Activated naive CD8-positive, alpha-beta T cell (primary cell): ENCODE measurements around the gene NUP133.
"Not testable (repeated sequence)": the region's sequence is repeated elsewhere in the genome, so short reads cannot be mapped to it uniquely, and the experiment has no call there.

Experiments
- H3K27ac Mint-ChIP-seq: one replicate; pipeline ENCODE4 v1.8.0; 2021; ENCODE audit warnings: mixed read lengths
- H3K27me3 Mint-ChIP-seq: one replicate; pipeline ENCODE4 v1.8.0; 2021; ENCODE audit warnings: mixed read lengths
- H3K36me3 Mint-ChIP-seq: one replicate; pipeline ENCODE4 v1.8.0; 2021; ENCODE audit warnings: mixed read lengths
- H3K4me1 Mint-ChIP-seq: one replicate; pipeline ENCODE4 v1.8.0; 2021; ENCODE audit warnings: low read depth, mixed read lengths
- H3K4me3 Mint-ChIP-seq: one replicate; pipeline ENCODE4 v1.8.0; 2021; ENCODE audit warnings: mild to moderate bottlenecking, mixed read lengths
- H3K9me3 Mint-ChIP-seq: one replicate; pipeline ENCODE4 v1.8.0; 2021; ENCODE audit warnings: low read depth, mixed read lengths

Gene NUP133

DNA sequence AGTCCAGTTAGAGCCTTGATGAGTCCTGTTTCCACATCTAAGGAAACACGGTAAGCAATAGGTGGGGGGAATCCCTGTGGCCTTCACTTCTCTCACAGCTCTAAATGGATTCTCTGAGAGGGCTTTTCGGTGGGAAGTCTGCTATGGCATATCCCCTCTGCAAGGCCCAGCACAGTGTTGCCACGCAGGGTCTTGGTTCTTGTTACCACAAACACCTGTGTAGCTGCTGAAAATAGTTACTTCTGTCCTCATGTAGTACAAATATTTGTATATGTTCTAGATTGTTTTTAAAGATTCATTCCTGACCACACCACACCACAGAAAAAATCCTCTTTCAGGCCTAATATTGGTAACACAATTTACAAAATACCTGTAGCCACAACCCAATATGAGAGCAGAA lies 79.9 kb downstream of the NUP133 start:
- Mint-ChIP-seq H3K4me3 (no peak overlapping the region), H3K4me1 (peaks cover 12% of the 10 kb centered on the region), H3K9me3 (peaks cover 5% of the 10 kb centered on the region), H3K27me3 (peaks cover 40% of the 10 kb centered on the region), H3K27ac (no peak overlapping the region), H3K36me3 (peaks cover 6% of the 10 kb centered on the region)

DNA sequence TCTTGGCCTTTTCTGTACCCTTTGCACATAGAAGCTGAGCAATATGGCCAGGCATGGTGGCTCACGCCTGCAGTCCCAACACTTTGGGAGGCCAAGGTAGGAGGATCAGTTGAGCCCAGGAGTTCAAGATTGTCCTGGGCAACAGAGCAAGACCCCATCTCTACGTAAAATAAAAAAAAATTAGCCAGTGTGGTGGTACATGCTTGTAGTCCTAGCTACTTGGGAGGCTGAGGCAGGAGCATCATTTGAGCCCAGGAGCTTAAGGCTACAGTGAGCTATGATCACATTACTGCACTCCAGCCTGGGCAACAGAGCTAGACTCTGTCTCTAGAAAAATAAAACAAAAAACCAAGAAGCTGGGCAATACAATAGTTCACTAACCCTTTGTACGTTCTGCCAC lies 80.6 kb downstream of the NUP133 start:
- Mint-ChIP-seq H3K27me3 (peaks cover 44% of the 10 kb centered on the region), H3K9me3 (peaks cover 5% of the 10 kb centered on the region), H3K4me3 (no peak overlapping the region), H3K4me1 (peaks cover 11% of the 10 kb centered on the region), H3K27ac (no peak overlapping the region), H3K36me3 (peaks cover 8% of the 10 kb centered on the region)

DNA sequence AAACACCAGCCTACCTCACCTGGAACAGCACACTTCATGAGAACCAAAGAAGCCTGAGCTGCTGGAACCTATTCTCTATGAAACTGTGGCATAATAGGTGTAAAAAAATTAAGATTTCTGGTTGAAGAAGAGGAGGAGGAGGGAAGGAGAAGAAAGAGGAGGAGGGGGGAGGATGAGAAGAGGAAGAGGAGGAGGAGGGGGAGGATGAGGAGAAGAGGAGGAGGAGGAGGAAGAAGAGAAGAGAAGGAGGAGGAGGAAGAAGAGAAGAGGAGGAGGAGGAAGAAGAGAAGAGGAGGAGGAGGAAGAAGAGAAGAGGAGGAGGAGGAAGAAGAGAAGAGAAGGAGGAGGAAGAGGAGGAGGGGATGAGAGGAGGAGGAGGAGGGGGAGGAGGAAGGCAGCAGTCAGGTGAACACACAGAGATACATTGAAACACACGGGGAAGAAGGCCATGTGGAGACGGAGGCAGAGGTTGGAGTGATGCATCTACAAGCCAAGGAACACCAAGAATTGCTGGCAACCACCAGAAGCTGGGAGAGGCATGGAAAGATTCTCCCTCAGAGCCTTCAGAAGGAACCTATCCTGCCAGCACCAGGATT lies 82.5 kb downstream of the NUP133 start:
- no peak overlapping the region for H3K27ac Mint-ChIP-seq
- H3K9me3 Mint-ChIP-seq, result peaks cover 5% of the 10 kb centered on the region
- H3K27me3 Mint-ChIP-seq, result peaks cover 38% of the 10 kb centered on the region
- H3K36me3 Mint-ChIP-seq, result peaks cover 6% of the 10 kb centered on the region
- no peak overlapping the region for H3K4me3 Mint-ChIP-seq
- no peaks in the 10 kb centered on the region for H3K4me1 Mint-ChIP-seq

DNA sequence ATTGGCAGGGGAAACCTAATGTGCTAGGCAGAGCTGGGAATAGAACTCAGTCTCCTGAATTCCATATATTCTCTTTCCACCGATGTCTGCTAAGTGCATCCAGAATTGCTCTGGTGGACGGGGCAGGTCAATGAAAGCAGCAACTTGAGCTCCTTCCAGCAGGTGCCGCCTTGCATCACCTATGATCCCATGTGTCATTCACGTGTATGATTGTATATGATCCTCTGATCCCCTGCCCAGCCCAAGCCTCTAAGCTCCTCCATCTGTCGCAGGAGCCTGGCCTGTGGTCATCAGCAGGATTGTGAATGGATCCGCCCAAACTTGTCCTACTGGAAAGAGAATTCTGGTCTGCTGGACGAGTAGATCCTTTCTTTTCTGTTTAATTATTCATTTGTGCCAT lies 87.4 kb downstream of the NUP133 start:
- Mint-ChIP-seq H3K27ac (no peak overlapping the region), H3K27me3 (peaks cover 16% of the 10 kb centered on the region), H3K4me1 (no peaks in the 10 kb centered on the region), H3K9me3 (peaks cover 5% of the 10 kb centered on the region), H3K4me3 (no peak overlapping the region), H3K36me3 (peaks cover 6% of the 10 kb centered on the region)

DNA sequence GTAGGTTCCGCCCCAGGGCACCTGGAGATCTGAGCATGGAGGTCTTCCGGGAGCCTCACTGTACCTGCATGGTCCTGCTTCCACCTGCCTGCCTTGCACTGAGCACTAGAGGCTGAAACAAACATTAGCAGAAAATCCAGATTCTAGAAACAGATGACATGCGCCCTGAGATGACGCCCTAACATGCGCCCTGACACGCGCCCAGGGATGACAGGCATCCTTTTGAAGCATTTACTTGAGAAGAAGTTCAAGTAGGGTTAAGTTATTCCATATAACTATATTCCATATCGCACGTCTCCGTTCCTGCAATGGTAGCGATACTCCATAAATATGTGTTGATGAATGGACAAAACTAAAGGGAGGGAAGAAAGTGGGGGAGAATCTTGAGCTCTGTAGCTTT lies 87.9 kb downstream of the NUP133 start:
- Mint-ChIP-seq H3K36me3 (peaks cover 6% of the 10 kb centered on the region), H3K4me1 (no peaks in the 10 kb centered on the region), H3K9me3 (peaks cover 5% of the 10 kb centered on the region), H3K27ac (no peak overlapping the region), H3K4me3 (no peak overlapping the region), H3K27me3 (peaks cover 13% of the 10 kb centered on the region)

DNA sequence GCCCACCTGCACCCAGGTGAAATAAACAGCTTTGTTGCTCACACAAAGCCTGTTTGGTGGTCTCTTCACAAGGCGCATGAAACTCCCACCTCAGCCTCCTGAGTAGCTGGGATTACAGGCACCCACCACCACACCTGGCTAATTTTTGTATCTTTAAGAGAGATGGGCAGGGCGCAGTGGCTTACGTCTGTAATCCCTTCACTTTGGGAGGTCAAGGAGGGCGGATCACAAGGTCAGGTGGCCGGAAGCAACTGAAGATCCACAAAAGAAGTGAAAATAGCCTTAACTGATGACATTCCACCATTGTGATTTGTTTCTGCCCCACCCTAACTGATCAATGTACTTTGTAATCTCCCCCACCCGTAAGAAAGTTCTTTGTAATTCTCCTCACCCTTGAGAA lies 89.6 kb downstream of the NUP133 start:
- not testable (repeated sequence) for H3K27me3 Mint-ChIP-seq, H3K4me1 Mint-ChIP-seq, H3K9me3 Mint-ChIP-seq, H3K36me3 Mint-ChIP-seq, H3K4me3 Mint-ChIP-seq, H3K27ac Mint-ChIP-seq

DNA sequence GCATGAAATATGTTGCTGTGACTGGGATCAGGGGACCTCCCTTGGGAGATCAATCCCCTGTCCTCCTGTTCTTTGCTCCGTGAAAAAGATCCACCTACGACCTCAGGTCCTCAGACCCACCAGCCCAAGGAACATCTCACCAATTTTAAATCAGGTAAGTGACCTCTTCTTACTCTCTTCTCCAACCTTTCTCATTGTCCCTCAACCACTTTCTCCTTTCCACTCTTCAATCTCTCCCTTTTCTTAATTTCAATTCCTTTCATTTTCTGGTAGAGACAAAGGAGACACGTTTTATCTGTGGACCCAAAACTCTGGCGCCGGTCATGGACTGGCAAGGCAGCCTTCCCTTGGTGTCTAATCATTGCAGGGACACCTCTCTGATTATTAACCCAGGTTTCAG lies 95.3 kb downstream of the NUP133 start:
- peaks cover 12% of the 10 kb centered on the region for H3K4me1 Mint-ChIP-seq
- H3K4me3 Mint-ChIP-seq, H3K27ac Mint-ChIP-seq, H3K9me3 Mint-ChIP-seq, H3K36me3 Mint-ChIP-seq: not testable (repeated sequence)
- H3K27me3 Mint-ChIP-seq, result peaks cover 27% of the 10 kb centered on the region

DNA sequence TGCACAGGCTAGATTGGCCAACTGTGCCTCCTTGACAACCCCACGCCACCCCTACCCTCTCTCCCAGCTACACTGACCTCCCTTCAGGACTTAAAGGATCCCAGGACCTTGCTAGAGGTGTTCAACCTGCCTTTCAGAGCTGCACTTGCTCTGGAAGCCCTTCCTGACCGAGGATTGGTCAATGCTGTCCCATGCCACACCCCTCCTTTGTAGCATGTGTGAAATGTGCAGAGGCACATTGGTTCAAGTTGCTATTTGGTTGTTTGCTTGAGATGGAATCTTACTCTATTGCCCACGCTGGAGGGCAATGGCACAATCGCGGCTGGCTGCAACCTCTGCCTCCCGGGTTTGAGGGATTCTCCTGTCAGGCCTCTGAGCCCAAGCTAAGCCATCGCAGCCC lies 96.1 kb downstream of the NUP133 start:
- Mint-ChIP-seq H3K36me3 (no peaks in the 10 kb centered on the region), H3K4me3 (no peak overlapping the region), H3K27ac (no peak overlapping the region), H3K4me1 (peaks cover 14% of the 10 kb centered on the region), H3K9me3 (no peaks in the 10 kb centered on the region), H3K27me3 (peaks cover 29% of the 10 kb centered on the region)

DNA sequence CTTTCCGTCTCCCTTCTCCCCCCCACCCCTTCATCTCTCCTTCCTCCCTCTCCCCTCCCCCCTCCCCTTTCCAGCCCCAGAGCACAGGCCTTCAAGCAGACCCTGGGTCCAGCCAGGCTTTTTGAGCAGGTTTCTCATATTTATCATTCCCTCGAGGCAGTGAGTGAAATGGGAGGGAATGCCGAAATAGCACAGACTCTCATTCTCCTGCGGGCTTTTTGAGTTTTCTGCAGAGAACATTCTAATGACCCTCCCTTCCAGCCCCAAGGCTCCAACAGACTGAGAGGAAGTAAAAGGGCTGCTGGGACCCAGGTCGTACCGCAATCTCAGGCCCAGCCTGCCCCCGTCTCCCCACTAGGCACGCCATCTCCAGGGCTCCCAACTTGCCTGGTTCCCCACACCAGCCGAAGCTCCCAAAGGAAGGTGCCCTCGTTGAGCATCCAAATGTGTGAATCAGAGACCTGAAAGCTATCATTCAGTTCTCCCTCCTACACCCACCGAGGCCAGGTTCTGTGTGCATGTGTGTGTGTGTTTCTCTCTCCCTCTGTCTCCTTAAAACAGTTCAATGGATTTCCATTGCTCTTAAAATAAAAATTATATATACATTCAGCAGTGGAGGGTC lies 96.6 kb downstream of the NUP133 start:
- peaks cover 33% of the 10 kb centered on the region for H3K27me3 Mint-ChIP-seq
- no peaks in the 10 kb centered on the region for H3K9me3 Mint-ChIP-seq
- no peak overlapping the region for H3K4me3 Mint-ChIP-seq
- peaks cover 20% of the 10 kb centered on the region for H3K4me1 Mint-ChIP-seq
- H3K36me3 Mint-ChIP-seq, result no peaks in the 10 kb centered on the region
- H3K27ac Mint-ChIP-seq, result no peak overlapping the region

DNA sequence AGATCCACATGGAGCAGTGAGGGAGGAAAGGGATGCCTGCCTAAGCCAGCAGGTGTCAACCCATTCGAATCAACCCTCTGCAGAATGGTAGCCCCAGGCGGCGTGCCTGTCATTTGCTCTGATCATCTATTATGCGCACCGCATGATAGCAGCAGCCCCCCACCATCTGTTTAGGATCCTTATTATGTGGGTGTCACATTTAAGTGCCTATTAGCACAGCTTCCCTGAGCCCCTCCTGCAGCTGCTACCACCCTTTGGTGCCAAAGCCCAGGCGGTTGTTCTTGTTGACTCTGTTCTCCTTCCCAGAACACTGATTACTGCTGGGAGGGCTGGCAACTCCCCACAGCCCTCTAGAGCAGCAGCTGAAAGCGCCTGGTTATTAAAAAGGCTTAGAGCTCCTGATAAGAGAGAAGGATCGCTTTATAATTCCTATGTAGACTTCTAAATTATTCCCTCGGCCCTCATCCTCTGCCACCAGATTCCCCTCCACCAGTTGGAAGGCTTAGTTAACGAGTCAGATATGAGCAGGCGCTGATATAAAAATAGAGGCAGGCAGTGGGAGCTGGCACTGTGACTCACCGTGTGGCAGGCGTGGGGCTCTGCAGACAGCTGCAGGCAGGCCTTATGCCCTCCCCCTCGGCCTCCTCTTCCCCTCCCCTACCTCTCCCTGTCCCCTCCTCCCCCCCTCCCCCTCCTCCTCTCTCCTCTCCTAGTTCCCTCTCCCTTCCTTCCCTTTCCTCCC lies 97.3 kb downstream of the NUP133 start:
- Mint-ChIP-seq H3K36me3 (no peaks in the 10 kb centered on the region), H3K27me3 (peaks cover 33% of the 10 kb centered on the region), H3K9me3 (no peaks in the 10 kb centered on the region), H3K27ac (no peak overlapping the region), H3K4me1 (peaks cover 20% of the 10 kb centered on the region), H3K4me3 (no peak overlapping the region)

DNA sequence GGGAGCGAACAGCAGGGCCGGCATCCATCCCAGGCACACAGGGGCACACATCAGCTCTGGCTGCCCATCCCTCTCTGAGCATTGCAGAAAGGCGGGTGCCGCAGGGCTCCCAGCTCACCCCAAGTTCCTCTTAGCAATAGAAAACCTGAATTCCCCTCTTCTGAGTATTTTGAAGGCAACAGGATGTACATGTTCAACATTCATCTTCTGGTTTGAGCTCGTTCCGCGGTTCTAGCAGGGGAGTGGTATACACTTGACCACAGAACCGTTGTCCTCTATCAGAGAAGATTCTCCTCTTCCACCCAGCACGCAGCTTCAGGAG lies 97.8 kb downstream of the NUP133 start:
- peaks cover 20% of the 10 kb centered on the region for H3K4me1 Mint-ChIP-seq
- H3K27ac Mint-ChIP-seq, result no peak overlapping the region
- peaks cover 37% of the 10 kb centered on the region for H3K27me3 Mint-ChIP-seq
- H3K36me3 Mint-ChIP-seq, result peaks cover 3% of the 10 kb centered on the region
- H3K9me3 Mint-ChIP-seq, result no peaks in the 10 kb centered on the region
- H3K4me3 Mint-ChIP-seq, result no peak overlapping the region

DNA sequence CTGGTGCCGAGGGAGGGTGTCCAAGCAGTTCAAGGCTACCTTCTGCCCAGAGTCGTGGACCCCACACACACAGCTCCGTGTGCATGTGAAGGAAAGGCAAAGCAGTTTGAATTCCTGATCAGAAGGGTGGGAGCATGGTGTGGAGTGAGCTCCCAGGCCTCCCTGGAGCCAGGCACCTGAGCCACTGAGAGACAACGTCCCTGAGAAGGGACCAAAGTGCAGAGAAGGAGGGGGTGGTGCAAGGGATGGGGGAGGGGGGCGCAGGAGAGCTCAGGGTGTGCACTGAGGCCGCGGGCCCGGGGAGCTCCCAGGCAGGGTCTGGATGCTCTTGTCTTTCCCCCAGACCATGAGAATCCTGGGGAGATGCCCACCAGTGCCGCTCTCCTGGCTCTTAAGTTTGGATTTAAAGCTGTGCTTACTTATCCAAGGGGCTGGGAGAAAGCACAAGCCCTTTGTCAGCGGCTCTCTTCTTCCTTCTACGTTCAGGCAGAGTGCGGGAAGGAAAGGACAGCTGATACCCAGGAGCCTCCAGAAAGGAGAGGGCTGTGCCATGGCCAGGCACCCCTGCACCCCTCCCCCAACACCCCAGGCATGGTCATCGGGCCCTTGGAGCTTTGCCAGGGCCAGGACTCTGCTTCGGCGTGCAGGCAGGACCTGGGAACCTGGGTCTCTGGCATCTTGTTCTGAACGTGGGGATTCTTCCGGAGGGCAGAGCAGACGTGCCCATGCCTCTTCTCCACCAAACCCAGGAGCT lies 98.3 kb downstream of the NUP133 start:
- H3K27me3 Mint-ChIP-seq, result peaks cover 41% of the 10 kb centered on the region
- no peaks in the 10 kb centered on the region for H3K9me3 Mint-ChIP-seq
- no peak overlapping the region for H3K4me3 Mint-ChIP-seq
- peaks cover 20% of the 10 kb centered on the region for H3K4me1 Mint-ChIP-seq
- no peak overlapping the region for H3K27ac Mint-ChIP-seq
- peaks cover 3% of the 10 kb centered on the region for H3K36me3 Mint-ChIP-seq

DNA sequence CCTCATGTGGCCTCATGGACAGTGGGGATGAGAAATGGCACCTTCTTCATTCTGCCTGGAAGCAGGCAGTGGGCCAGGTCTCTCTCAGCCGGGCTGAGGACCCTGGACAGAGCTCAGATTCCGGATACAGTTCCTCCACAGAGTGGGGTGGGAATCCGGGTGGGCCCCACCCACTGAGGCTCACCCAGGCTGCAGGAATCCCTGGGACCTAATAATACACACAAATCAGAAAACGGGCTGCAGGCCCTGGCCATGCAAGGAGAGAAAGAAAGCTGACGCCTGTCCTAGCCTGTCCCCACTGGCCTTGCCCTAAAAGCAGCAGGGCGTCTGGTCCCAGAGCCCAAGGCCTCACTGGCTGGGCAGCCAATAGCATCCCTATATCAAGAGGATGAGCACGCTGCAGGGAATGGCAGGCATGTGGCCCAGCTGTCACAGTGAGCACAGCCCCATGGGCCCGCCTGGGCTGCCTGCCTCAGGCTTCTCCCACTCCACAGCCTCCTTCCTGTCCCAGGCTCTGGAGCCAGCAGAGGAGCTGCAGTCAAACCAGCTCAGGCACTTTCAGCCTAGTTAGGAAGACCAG lies 99.6 kb downstream of the NUP133 start:
- no peaks in the 10 kb centered on the region for H3K9me3 Mint-ChIP-seq
- H3K4me3 Mint-ChIP-seq, result peak overlapping the region; percentile 81
- H3K27ac Mint-ChIP-seq, result no peak overlapping the region
- H3K4me1 Mint-ChIP-seq, result peaks cover 20% of the 10 kb centered on the region
- peaks cover 40% of the 10 kb centered on the region for H3K27me3 Mint-ChIP-seq
- peaks cover 3% of the 10 kb centered on the region for H3K36me3 Mint-ChIP-seq

DNA sequence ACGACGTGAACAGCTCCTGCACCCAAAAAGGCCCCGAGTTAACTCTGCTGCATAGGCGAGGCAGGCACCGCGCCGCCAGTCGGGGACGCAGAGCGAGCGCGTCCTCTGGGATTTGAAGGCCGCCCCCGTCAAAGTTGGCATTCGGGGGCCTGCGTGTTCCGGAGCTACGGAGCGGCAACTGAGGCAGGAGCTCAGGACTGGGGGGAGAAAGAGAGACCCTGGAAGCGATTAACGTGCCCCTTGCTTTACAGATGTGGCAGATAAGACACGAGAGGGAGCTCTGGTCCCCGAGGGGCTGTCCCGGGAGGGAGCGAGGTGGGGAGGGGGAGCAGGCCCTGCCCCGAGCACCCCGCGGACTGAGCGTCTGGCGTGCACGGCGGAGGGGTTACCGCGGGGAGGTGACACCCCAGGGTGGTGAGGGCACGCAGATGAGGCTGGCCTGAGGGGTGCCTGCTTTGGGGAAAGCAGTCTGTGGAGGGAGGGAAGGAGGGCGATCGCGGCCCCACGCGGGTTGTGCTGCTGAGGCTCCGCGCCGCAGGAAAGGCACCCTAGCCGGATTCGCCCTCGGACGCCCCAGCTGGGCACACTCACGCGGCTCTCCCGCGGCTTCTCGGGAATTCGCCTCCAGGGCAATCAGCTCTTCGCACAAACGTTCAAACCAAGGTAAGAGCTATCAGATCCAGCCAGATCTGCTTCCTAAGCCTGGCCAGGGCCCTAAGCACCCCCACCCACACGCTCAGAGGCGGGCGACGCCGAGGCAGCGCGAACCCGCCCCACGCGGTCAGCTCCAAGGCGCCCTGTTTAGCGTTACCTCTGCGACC lies 100.7 kb downstream of the NUP133 start:
- H3K4me3 Mint-ChIP-seq, result peak overlapping the region; percentile 81
- H3K27ac Mint-ChIP-seq, result no peak overlapping the region
- peaks cover 34% of the 10 kb centered on the region for H3K27me3 Mint-ChIP-seq
- H3K9me3 Mint-ChIP-seq, result no peaks in the 10 kb centered on the region
- peaks cover 20% of the 10 kb centered on the region for H3K4me1 Mint-ChIP-seq
- peaks cover 3% of the 10 kb centered on the region for H3K36me3 Mint-ChIP-seq
